Activated T-helper 1 cell treated with anti-CD3 and anti-CD28 coated beads, Interleukin-12 subunit alpha, Interleukin-12 subunit beta, Interleukin-2, Interleukin-4 antibody, amounts not matched to agents 30 ng/mL and 10 ng/mL and 1 ng/mL, durations not matched to agents 14 hours and 24 hours and 36 hours (primary cell): Measurements from ENCODE around the gene SDHB. TPM values are rescaled to one million over a fixed set of nuclear protein-coding genes. Genes with fewer than 3 reads are reported as not detected.
A peak's percentile ranks its signal among the peaks of the same experiment; 100 is the strongest.

Experiments used
- DNase-seq: peaks from one replicate; pipeline ENCODE4 v3.0.0; 2021; ENCODE audit warnings: low spot score
- H3K27ac Mint-ChIP-seq: one replicate; pipeline ENCODE4 v1.8.0; 2021; ENCODE audit warnings: mild to moderate bottlenecking, mixed read lengths
- H3K27me3 Mint-ChIP-seq: one replicate; pipeline ENCODE4 v1.8.0; 2022; ENCODE audit warnings: mild to moderate bottlenecking, moderate library complexity, mixed read lengths; ENCODE audit not compliant: insufficient read depth
- H3K36me3 Mint-ChIP-seq: one replicate; pipeline ENCODE4 v1.8.0; 2021; ENCODE audit warnings: low read depth, mixed read lengths
- H3K4me1 Mint-ChIP-seq: one replicate; pipeline ENCODE4 v1.8.0; 2021; ENCODE audit warnings: low read depth, mixed read lengths
- H3K4me3 Mint-ChIP-seq: one replicate; pipeline ENCODE4 v1.8.0; 2021; ENCODE audit warnings: mild to moderate bottlenecking, moderate library complexity, mixed read lengths
- H3K9me3 Mint-ChIP-seq: one replicate; pipeline ENCODE4 v1.8.0; 2021; ENCODE audit warnings: mixed read lengths
- intact Hi-C: fragments of 100-400 bp; cut with micrococcal nuclease; formaldehyde crosslinking; loops from one replicate; pipeline ENCODE4 v1.15.1; 2024
- total RNA-seq: library from RNA; stranded (reverse); gene quantifications from 2 replicates; pipeline ENCODE4 v1.2.3, GENCODE V29; 2022

SDHB gene
- total RNA-seq, 1 donor from 2014 or later, result 137 TPM

- H3K27ac Mint-ChIP-seq, result no peak overlapping the region
- H3K4me3 Mint-ChIP-seq, result no peak overlapping the region
- peaks cover 29% of the 10 kb centered on the region for H3K27me3 Mint-ChIP-seq
Observed at GRCh38 chr1:16982902-16983301, 70.9 kb downstream of the SDHB start.

GRCh38 chr1:16981269-16981849 lies 72.5 kb downstream of the SDHB start:
- no peaks in the 10 kb centered on the region for H3K4me1 Mint-ChIP-seq
- peak overlapping the region; percentile 9 for H3K4me3 Mint-ChIP-seq
- intact Hi-C loops, result no loop called here
- H3K9me3 Mint-ChIP-seq, result no peaks in the 10 kb centered on the region
- peaks cover 33% of the 10 kb centered on the region for H3K27me3 Mint-ChIP-seq
- peaks cover 4% of the 10 kb centered on the region for H3K36me3 Mint-ChIP-seq
- no peak overlapping the region for H3K27ac Mint-ChIP-seq
- DNase-seq, result no peak

More at GRCh38 chr1:16982902-16983301, 70.9 kb downstream of the SDHB start:
- Mint-ChIP-seq H3K36me3 (peaks cover 4% of the 10 kb centered on the region), H3K4me1 (no peaks in the 10 kb centered on the region), H3K9me3 (no peaks in the 10 kb centered on the region)
- intact Hi-C loops, result no loop called here
- no peak for DNase-seq

GRCh38 chr1:16980473-16981268 lies 73.2 kb downstream of the SDHB start, which contains the start of gene MFAP2:
Gene MFAP2, minus strand, starts transcription at chr1:16980620. Its CDS starts 2,347 bp downstream, at chr1:16978273.
- Mint-ChIP-seq H3K4me3 (peak within 1 kb of the TSS; percentile 9), H3K36me3 (peaks cover 2% of the 10 kb centered on the region), H3K27ac (no peak within 1 kb of the TSS), H3K9me3 (no peaks in the 10 kb centered on the region), H3K27me3 (peaks cover 33% of the 10 kb centered on the region), H3K4me1 (no peaks in the 10 kb centered on the region)
- DNase-seq, result no peak
- intact Hi-C loops, result no loop called here

DNA sequence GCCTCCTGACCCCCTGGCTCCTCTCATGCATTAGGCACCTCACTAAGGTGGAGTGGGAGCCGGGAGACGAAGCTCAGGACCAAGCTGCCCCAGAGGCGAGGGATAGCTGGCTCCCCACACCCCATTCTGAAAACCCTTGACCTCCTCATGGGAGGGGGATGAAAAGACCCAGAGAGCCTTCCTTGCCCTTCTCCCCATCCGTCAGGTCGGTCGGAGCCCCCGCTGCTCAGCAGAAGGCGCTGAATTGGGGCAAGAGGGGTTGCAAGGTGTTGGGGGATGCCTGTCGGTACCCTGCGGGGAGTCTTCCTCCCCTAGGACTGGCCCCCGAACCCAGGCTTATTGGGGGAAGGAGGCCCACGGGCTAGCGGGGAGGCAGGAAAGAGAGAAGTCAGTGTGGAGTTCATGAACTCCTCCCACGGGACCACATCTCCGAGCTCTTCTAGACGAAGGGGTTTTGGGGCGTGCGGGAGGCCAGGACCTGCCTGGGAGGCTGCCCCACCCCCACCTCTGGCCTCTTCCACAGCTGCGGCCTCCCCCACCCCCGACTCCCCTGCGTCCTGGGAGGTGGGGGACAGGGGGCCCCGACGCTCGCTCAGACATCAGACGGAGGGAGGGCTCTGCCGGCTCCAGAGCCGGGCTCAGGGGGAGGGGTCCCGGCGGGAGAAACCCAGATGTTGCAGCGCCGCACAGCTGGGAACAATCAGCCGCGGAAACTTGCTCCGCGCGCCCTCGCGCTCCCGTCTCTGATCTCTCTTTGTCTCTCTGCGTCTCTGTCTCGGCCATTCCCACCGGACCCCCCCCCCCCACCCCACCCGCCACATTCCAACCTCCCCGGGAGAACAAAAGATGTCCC lies 74.1 kb downstream of the SDHB start:
- peaks cover 33% of the 10 kb centered on the region for H3K27me3 Mint-ChIP-seq
- no peaks in the 10 kb centered on the region for H3K36me3 Mint-ChIP-seq
- DNase-seq, result no peak
- H3K9me3 Mint-ChIP-seq, result no peaks in the 10 kb centered on the region
- H3K27ac Mint-ChIP-seq, result no peak overlapping the region
- no peaks in the 10 kb centered on the region for H3K4me1 Mint-ChIP-seq
- H3K4me3 Mint-ChIP-seq, result no peak overlapping the region
- intact Hi-C loops, result no loop called here

- H3K36me3 Mint-ChIP-seq, result no peaks in the 10 kb centered on the region
- intact Hi-C loops, result no loop called here
Observed at GRCh38 chr1:16978567-16979474, 75.0 kb downstream of the SDHB start.

GRCh38 chr1:16978139-16978538 lies 75.7 kb downstream of the SDHB start:
- Mint-ChIP-seq H3K27ac (no peak overlapping the region), H3K9me3 (no peaks in the 10 kb centered on the region), H3K4me3 (no peak overlapping the region), H3K4me1 (no peaks in the 10 kb centered on the region), H3K36me3 (no peaks in the 10 kb centered on the region), H3K27me3 (peaks cover 30% of the 10 kb centered on the region)
- DNase-seq, result no peak
- intact Hi-C loops, result no loop called here

More at GRCh38 chr1:16978567-16979474, 75.0 kb downstream of the SDHB start:
- Mint-ChIP-seq H3K27me3 (peaks cover 33% of the 10 kb centered on the region), H3K27ac (no peak overlapping the region), H3K4me1 (no peaks in the 10 kb centered on the region), H3K9me3 (no peaks in the 10 kb centered on the region), H3K4me3 (no peak overlapping the region)
- DNase-seq, result no peak

GRCh38 chr1:16977377-16977776 lies 76.5 kb downstream of the SDHB start:
- H3K36me3 Mint-ChIP-seq, result no peaks in the 10 kb centered on the region
- H3K4me1 Mint-ChIP-seq, result no peaks in the 10 kb centered on the region
- peaks cover 26% of the 10 kb centered on the region for H3K27me3 Mint-ChIP-seq
- no peak for DNase-seq
- no peak overlapping the region for H3K27ac Mint-ChIP-seq
- H3K4me3 Mint-ChIP-seq, result no peak overlapping the region
- H3K9me3 Mint-ChIP-seq, result no peaks in the 10 kb centered on the region
- intact Hi-C loops, result no loop called here

- DNase-seq, result no peak
- Mint-ChIP-seq H3K9me3 (no peaks in the 10 kb centered on the region), H3K27ac (no peak overlapping the region), H3K4me1 (no peaks in the 10 kb centered on the region), H3K4me3 (no peak overlapping the region), H3K27me3 (peaks cover 26% of the 10 kb centered on the region), H3K36me3 (no peaks in the 10 kb centered on the region)
- intact Hi-C loops, result no loop called here
Observed at GRCh38 chr1:16976966-16977365, 76.9 kb downstream of the SDHB start.

DNA sequence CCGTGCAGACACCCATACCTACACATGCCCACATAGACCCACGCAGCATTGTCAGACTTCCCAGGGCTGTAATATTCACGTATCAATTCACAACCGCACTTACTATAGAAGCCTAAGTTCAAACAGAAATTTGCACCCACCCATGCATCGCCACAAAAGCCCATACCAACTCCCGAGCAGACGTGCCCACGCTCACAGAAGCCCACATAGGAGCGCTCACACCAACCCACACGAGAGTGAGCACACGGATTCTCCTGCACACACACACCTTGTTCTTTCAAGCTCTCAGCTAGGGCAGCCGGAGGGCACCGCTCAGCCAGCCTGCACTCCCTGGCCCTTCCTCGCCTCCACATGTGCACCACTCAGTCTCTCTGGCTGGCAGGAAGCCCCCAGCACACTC lies 78.0 kb downstream of the SDHB start:
- no peak overlapping the region for H3K4me3 Mint-ChIP-seq
- H3K27ac Mint-ChIP-seq, result no peak overlapping the region
- no peak for DNase-seq
- no peaks in the 10 kb centered on the region for H3K36me3 Mint-ChIP-seq
- intact Hi-C loops, result no loop called here
- no peaks in the 10 kb centered on the region for H3K4me1 Mint-ChIP-seq
- H3K27me3 Mint-ChIP-seq, result peaks cover 16% of the 10 kb centered on the region
- no peaks in the 10 kb centered on the region for H3K9me3 Mint-ChIP-seq

GRCh38 chr1:16975211-16975610 lies 78.6 kb downstream of the SDHB start:
- no peak overlapping the region for H3K4me3 Mint-ChIP-seq
- no peaks in the 10 kb centered on the region for H3K4me1 Mint-ChIP-seq
- peaks cover 13% of the 10 kb centered on the region for H3K27me3 Mint-ChIP-seq
- no peak overlapping the region for H3K27ac Mint-ChIP-seq
- no peak for DNase-seq
- H3K36me3 Mint-ChIP-seq, result no peaks in the 10 kb centered on the region
- no peaks in the 10 kb centered on the region for H3K9me3 Mint-ChIP-seq
- intact Hi-C loops, result no loop called here

DNA sequence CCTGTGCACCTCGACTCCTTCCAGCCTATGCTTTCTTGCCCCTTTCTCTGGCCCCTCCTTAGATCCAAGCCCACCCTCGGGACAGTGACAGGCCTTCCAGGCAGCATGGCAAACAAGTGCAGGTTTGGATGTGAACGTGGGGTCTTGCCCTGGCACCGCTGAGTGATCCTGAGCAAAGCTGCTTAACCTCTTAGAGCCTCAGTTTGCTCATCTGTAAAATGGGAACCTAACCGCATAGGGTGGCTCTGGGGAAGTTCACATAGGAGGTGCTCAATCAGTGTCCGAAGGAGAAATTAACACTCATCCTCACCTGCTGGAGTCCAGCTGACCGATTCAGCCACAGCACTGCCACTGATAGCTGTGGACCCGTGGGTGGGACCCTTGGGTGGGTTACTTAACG lies 80.6 kb downstream of the SDHB start:
- no peak for DNase-seq

GRCh38 chr1:16972189-16972895 lies 81.5 kb downstream of the SDHB start:
- no peak overlapping the region for H3K4me3 Mint-ChIP-seq
- peaks cover under 1% of the 10 kb centered on the region for H3K27me3 Mint-ChIP-seq
- intact Hi-C loops, result loop anchor here (1.0 kb wide), 1 partner anchor 39 kb away; no protein-coding TSS in a partner anchor
- DNase-seq, result no peak
- H3K27ac Mint-ChIP-seq, result no peak overlapping the region
- H3K4me1 Mint-ChIP-seq, result no peaks in the 10 kb centered on the region
- no peaks in the 10 kb centered on the region for H3K36me3 Mint-ChIP-seq
- H3K9me3 Mint-ChIP-seq, result no peaks in the 10 kb centered on the region

More for the DNA sequence above, 80.6 kb downstream of the SDHB start:
- Mint-ChIP-seq H3K4me1 (no peaks in the 10 kb centered on the region), H3K27ac (no peak overlapping the region), H3K9me3 (no peaks in the 10 kb centered on the region), H3K4me3 (no peak overlapping the region), H3K36me3 (no peaks in the 10 kb centered on the region), H3K27me3 (peaks cover 6% of the 10 kb centered on the region)
- intact Hi-C loops, result no loop called here
